Stimulated activated naive B cell treated with anti-CD40 and anti-IgM and Interleukin-4, amounts not matched to agents 10 μg/mL and 1 μg/mL and 100 μg/mL, for 72 hours (primary cell): ENCODE data around the gene INKA1.
"Not testable (repeated sequence)": the region's sequence is repeated elsewhere in the genome, so short reads cannot be mapped to it uniquely, and the experiment has no call there.

ENCODE experiments used
- ATAC-seq, 2 donors: fragments of 150-1000 bp; cut with Tn5 transposase; replicated peaks; 2 replicates each; pipeline ENCODE4 v1.10.0; 2021; ENCODE audit warnings: moderate library complexity in 1 of 2
- DNase-seq: peaks from one replicate; pipeline ENCODE4 v3.0.0; 2021
- H3K27ac Mint-ChIP-seq: one replicate; pipeline ENCODE4 v1.8.0; 2022; ENCODE audit warnings: mild to moderate bottlenecking, mixed read lengths
- H3K27me3 Mint-ChIP-seq, 2 donors: one replicate each; pipeline ENCODE4 v1.8.0; 2022; ENCODE audit warnings: mixed read lengths in 2 of 2
- H3K36me3 Mint-ChIP-seq, 2 donors: one replicate each; pipeline ENCODE4 v1.8.0; 2022; ENCODE audit warnings: mixed read lengths in 2 of 2, mild to moderate bottlenecking in 1 of 2
- H3K4me1 Mint-ChIP-seq, 2 donors: one replicate each; pipeline ENCODE4 v1.8.0; 2022; ENCODE audit warnings: mixed read lengths in 2 of 2, mild to moderate bottlenecking in 1 of 2
- H3K4me3 Mint-ChIP-seq, 2 donors: one replicate each; pipeline ENCODE4 v1.8.0; 2022; ENCODE audit warnings: mild to moderate bottlenecking in 2 of 2, mixed read lengths in 2 of 2, moderate library complexity in 1 of 2
- H3K9me3 Mint-ChIP-seq, 2 donors: one replicate each; pipeline ENCODE4 v1.8.0; 2022; ENCODE audit warnings: mixed read lengths in 2 of 2, mild to moderate bottlenecking in 1 of 2

The INKA1 gene

DNA sequence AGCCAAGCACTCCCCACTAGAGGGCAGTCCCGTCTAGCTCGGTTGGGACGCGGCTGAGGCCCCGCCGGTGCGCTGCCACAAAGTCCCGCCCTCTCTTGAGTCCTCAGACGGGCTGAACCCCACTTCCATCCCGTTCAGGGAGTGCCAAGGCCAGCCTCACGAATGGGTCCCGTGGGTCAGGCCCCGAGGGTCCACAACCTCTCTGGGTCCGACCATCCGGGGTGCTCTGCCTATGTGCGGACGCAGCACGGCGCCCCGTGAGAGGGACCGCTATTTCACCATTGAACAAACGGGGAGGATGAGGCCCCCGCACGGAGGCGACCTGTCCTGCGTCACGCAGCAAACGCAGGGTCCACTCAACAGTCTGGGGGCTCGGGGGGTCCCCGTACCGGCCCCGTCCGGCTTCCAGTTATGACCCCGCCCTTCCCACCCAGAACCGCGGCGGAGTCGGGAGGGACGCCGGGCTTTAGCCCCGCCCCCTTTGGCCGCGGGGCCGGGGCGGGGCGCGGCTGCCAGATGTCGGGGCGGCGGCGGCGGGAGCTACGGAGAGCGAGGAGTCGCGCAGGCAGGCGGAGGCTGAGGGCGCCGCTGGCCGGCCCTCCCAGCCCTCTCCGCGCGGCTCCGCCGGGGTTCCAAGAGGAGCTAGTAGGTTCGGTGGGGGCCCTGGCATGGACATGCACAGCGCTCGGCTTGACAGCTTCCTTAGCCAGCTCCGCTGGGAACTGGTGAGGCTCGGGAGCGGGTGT lies at the start of gene INKA1:
Gene INKA1 (plus strand): TSS at position 543 of the 746 bp plus-strand sequence. CDS start 132 bp downstream, at position 675.
- H3K4me1 Mint-ChIP-seq: peaks cover 44 to 55% of the 10 kb centered on the region in 2 donors
- no peaks in the 10 kb centered on the region for H3K36me3 Mint-ChIP-seq
- peak within 1 kb of the TSS; percentile 84 for H3K4me3 Mint-ChIP-seq

DNA sequence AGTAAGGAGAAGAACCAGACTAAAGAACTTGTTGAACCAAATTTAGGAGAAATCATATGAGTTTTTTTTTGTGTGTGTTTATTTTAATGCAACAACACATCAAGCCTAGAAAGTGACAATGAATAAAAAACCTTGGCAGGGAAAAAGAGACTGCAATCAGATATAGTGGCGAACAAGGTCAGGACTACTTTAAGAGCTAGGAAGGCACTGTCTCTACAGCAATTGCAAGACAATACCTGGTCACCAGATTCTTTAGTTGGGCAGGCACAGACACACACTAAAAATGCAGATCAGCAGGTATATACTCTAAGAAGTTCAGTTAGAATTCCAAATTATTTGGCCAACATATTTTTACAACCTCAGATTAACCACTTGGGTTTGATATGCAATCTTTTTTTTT lies 48.5 kb upstream of the INKA1 start:
- ATAC-seq: no peak
- H3K27me3 Mint-ChIP-seq: no peaks in the 10 kb centered on the region
- peaks cover 15 to 24% of the 10 kb centered on the region in 2 donors for H3K4me1 Mint-ChIP-seq
- H3K36me3 Mint-ChIP-seq: peaks cover 4 to 22% of the 10 kb centered on the region in 2 donors
- no peak overlapping the region for H3K27ac Mint-ChIP-seq
- DNase-seq: no peak
- no peaks in the 10 kb centered on the region for H3K9me3 Mint-ChIP-seq
- no peak overlapping the region for H3K4me3 Mint-ChIP-seq

More for the DNA sequence above, at the start of gene INKA1:
- Mint-ChIP-seq H3K27ac (peak within 1 kb of the TSS; percentile 87), H3K9me3 (no peaks in the 10 kb centered on the region), H3K27me3 (peaks cover 9 to 22% of the 10 kb centered on the region in 2 donors)
- ATAC-seq (peak; percentile 75 to 78), DNase-seq (peak; percentile 78)

DNA sequence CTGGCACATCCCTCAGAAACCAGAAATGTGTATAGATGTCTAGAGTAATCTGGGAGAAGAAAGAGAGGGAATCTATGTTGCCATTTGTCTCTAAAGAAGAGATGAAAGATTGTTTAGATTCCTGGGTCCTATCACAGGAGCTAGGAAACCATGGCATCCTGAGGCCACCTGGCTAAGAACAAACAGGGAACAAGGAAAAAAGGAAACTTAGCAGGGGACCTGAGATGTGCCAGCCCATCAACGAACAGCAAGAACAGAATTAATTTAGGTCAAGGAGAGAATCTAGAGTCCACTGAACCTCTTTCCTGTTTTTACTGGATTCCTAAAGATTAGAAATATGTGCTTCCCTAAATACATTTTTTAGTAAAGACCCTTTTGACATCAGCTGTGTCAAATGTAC lies 47.0 kb upstream of the INKA1 start:
- no peak overlapping the region for H3K27ac Mint-ChIP-seq
- DNase-seq (no peak), ATAC-seq (no peak)
- H3K4me3 Mint-ChIP-seq: no peak overlapping the region
- no peaks in the 10 kb centered on the region for H3K9me3 Mint-ChIP-seq
- H3K4me1 Mint-ChIP-seq: peaks cover 17 to 24% of the 10 kb centered on the region in 2 donors
- H3K27me3 Mint-ChIP-seq: no peaks in the 10 kb centered on the region
- H3K36me3 Mint-ChIP-seq: peaks cover 4 to 17% of the 10 kb centered on the region in 2 donors

DNA sequence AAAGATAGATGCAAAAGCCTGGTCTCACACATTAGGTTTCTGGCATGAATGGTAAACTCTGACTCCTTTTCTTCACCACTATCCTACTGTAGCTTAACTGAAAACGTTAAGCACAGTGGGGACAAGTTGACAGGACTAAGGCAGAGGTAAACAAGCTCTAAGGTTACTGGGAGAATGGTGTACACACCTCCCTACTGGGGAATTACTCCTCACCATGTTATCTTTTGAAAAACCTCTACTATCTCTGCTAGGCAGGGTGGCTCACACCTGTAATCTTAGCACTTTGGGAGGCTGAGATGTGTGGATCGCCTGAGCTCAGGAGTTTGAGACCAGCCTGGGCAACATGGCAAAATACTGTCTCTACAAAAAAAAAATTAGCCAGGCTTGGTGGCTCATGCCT lies 45.9 kb upstream of the INKA1 start:
- peaks cover 4 to 17% of the 10 kb centered on the region in 2 donors for H3K36me3 Mint-ChIP-seq
- no peaks in the 10 kb centered on the region for H3K9me3 Mint-ChIP-seq
- DNase-seq (no peak), ATAC-seq (no peak)
- no peak overlapping the region for H3K4me3 Mint-ChIP-seq
- H3K27me3 Mint-ChIP-seq: no peaks in the 10 kb centered on the region
- no peak overlapping the region for H3K27ac Mint-ChIP-seq
- peaks cover 17 to 24% of the 10 kb centered on the region in 2 donors for H3K4me1 Mint-ChIP-seq

DNA sequence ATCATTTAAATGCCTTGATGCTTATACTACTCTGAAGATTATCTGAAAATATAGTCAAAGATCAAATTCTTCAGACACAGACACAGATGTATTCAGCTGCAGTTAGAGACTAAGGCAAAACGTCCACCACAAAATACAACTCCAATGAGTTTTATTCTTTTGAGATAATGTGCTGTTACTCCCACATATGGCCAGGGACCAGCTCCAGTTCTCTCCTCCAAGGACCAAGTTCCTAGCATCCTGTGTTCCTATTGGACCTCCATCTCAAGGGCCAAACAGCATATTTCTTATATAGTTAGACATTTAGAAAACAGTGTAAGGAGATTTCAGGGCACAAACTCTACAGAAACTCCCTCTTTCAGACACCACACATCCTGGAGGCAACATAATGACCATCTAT lies 43.8 kb upstream of the INKA1 start:
- no peaks in the 10 kb centered on the region for H3K9me3 Mint-ChIP-seq
- H3K36me3 Mint-ChIP-seq: peaks cover 4 to 11% of the 10 kb centered on the region in 2 donors
- no peaks in the 10 kb centered on the region for H3K27me3 Mint-ChIP-seq
- H3K4me3 Mint-ChIP-seq: no peak overlapping the region
- H3K4me1 Mint-ChIP-seq: peaks cover 12 to 18% of the 10 kb centered on the region in 2 donors
- ATAC-seq (no peak), DNase-seq (no peak)
- H3K27ac Mint-ChIP-seq: no peak overlapping the region

DNA sequence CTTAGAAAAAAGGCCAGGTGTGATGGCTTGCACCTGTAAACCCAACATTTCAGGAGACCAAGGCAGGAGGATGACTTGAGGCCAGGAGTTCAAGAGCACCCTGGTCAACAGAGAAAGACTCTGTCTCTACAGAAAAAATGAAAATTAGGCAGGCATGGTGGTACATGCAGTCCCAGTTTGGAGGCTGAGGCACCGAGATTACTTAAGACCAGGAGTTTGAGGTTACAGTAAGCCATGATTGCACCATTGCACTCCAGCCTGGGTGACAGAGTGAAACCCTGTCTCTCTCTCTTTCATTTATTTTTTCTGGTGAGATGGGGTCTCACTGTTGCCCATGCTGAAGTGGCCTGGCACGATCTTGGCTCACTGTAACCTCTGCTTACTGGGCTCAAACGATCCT lies 41.4 kb upstream of the INKA1 start:
- peaks cover 11 to 12% of the 10 kb centered on the region in 2 donors for H3K36me3 Mint-ChIP-seq
- no peaks in the 10 kb centered on the region for H3K9me3 Mint-ChIP-seq
- H3K4me1 Mint-ChIP-seq: peaks cover 4 to 21% of the 10 kb centered on the region in 2 donors
- no peak for ATAC-seq
- no peak for DNase-seq
- no peaks in the 10 kb centered on the region for H3K27me3 Mint-ChIP-seq
- no peak overlapping the region for H3K27ac Mint-ChIP-seq
- H3K4me3 Mint-ChIP-seq: no peak overlapping the region

DNA sequence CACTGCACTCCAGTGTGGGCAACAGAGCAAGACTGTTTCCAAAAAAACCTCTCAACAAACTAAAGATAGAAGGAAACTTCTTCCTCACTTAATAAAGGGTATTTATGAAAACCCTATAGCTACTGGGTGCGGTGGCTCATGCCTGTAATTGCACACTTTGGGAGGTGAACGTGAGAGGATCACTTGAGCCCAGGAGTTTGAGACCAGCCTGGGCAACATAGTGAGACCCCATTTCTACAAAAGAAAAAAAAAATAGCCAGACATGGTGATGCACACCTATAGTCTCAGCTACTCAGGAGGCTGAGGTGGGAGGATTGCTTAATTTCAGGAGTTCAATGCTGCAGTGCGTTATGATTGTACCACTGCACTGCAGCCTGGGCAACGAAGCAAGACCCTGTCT lies 39.1 kb upstream of the INKA1 start:
- DNase-seq (no peak), ATAC-seq (no peak)
- Mint-ChIP-seq H3K27me3 (no peaks in the 10 kb centered on the region), H3K9me3 (no peaks in the 10 kb centered on the region), H3K4me3 (no peak overlapping the region), H3K27ac (no peak overlapping the region), H3K4me1 (peaks cover 4 to 9% of the 10 kb centered on the region in 2 donors), H3K36me3 (peaks cover 9 to 12% of the 10 kb centered on the region in 2 donors)

DNA sequence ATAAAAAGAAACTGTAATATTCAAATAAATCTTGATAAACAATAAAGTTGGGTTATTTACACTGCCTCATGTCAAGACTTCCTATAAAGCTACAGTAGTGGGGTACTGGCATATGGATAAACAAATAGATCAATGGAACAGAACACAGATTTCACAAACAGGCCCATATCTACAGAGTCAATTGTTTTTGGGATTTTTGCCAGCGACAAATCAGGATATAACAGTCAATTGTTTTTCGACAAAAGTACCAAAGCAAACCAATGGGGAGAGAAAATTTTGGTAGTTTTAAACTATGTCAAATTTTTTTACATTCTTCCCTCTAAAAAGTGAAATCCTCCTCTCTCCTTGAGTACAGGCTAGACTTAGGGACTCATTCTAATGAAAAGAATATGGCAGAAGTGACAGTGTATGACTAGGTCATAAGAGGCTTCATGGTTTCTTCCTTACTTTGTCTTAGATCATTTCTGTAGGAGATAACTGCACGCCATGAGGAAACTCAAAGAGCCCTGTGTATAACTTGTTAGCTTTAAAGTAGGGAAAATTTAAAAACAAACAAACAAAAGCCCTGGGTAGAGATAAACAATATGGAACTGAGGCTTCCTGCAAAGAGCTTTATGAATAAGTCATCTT lies 33.7 kb upstream of the INKA1 start:
- peaks cover 10 to 13% of the 10 kb centered on the region in 2 donors for H3K36me3 Mint-ChIP-seq
- DNase-seq (no peak), ATAC-seq (no peak)
- no peaks in the 10 kb centered on the region for H3K9me3 Mint-ChIP-seq
- no peaks in the 10 kb centered on the region for H3K27me3 Mint-ChIP-seq
- H3K27ac Mint-ChIP-seq: no peak overlapping the region
- peaks cover 5 to 19% of the 10 kb centered on the region in 2 donors for H3K4me1 Mint-ChIP-seq
- H3K4me3 Mint-ChIP-seq: no peak overlapping the region

DNA sequence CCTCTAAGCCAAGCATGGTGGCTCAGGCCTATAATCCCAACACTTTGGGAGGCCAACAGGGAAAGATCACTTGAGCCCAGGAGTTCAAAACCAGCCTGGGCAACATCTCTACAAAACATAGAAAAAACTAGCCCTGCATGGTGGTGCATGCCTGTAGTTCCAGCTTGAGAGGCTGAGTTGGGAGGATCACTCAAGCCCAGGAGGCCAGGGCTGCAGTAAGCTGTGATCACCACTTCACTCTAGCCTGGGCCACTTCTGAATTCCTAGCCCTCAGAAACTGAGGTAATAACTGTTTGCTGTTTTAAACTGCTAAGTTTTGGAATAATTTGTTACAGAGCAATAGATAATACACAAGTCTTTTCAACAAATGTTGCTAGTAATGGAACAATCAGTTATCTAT lies 33.1 kb upstream of the INKA1 start:
- ATAC-seq (no peak), DNase-seq (no peak)
- no peak overlapping the region for H3K4me3 Mint-ChIP-seq
- peaks cover 5 to 8% of the 10 kb centered on the region in 2 donors for H3K36me3 Mint-ChIP-seq
- H3K9me3 Mint-ChIP-seq: no peaks in the 10 kb centered on the region
- H3K27ac Mint-ChIP-seq: no peak overlapping the region
- peaks cover 5 to 14% of the 10 kb centered on the region in 2 donors for H3K4me1 Mint-ChIP-seq
- H3K27me3 Mint-ChIP-seq: no peaks in the 10 kb centered on the region

DNA sequence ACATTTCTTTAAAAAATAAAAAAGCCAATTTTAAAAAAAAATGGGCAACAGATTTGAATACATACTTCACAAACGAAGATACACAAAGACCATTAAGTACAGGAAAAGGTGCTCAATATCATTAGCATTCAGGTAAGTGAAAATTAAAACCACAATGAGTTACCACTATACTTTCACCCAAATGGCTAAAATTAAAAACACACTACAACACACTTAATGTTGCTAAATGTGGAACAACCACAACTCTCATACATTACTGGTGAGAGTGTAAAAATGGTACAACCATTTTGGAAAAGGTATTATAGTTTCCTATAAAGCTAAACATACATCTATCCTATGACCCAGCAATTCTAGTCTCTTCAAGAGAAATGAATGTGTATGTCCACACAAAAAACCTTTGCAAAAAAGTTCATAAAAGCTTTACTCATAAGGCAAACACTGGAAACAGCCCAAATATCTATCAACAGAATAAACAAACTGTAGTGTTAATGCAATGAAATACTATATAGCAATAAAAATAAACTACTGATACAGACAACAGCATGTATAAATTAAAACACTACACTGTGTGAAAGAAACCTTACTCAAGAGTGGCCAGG lies 31.6 kb upstream of the INKA1 start:
- Mint-ChIP-seq H3K27ac (no peak overlapping the region), H3K4me1 (peaks cover 8 to 16% of the 10 kb centered on the region in 2 donors), H3K4me3 (no peak overlapping the region), H3K27me3 (no peaks in the 10 kb centered on the region), H3K36me3 (peaks cover 6 to 9% of the 10 kb centered on the region in 2 donors), H3K9me3 (no peaks in the 10 kb centered on the region)
- DNase-seq: no peak
- ATAC-seq: no peak

DNA sequence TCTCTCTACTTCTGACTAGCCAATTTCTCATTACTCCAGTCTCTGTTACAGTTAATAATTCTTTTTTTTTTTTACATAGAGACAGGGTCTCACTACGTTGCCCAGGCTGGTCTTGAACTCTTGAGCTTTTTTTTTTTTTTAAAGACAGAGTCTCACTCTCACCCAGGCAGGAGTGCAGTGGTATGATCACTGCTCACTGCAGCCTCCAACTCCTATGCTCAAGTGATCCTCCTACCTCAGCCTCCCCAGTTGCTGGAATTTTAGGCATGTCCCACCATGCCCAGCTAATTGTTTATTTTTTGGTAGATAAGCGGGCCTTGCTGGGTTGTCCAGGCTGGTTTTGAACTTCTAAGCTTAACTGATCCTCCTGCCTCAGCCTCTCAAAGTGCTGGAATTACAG lies 30.4 kb upstream of the INKA1 start:
- Mint-ChIP-seq H3K9me3 (no peaks in the 10 kb centered on the region), H3K27ac (no peak overlapping the region)
- ATAC-seq: no peak

DNA sequence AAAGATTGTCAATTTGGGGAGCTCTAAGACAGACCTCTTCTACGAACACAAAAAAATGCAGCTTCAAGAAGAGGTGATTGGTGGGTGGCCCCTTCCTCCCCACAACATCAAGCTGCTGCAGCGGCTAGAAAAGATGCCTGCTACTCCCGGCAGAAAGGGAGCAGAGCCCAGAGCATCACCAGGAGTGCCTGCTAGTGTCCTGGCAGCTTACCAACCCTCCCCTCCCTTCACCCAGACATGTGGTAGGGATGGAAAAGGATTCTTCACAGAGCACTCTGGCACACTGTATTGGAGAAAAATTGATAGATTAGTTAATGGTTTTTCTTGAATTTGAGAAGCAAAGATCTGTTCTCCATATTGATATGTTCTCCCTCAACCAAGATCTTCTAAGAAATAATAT lies 27.5 kb upstream of the INKA1 start:
- Mint-ChIP-seq H3K4me1 (peaks cover 14 to 24% of the 10 kb centered on the region in 2 donors), H3K36me3 (peaks cover 13 to 22% of the 10 kb centered on the region in 2 donors), H3K27ac (no peak overlapping the region), H3K27me3 (no peaks in the 10 kb centered on the region), H3K9me3 (no peaks in the 10 kb centered on the region), H3K4me3 (no peak overlapping the region)
- DNase-seq (no peak), ATAC-seq (no peak)

More for the DNA sequence above, 30.4 kb upstream of the INKA1 start:
- Mint-ChIP-seq H3K4me1 (peaks cover 8 to 16% of the 10 kb centered on the region in 2 donors), H3K27me3 (no peaks in the 10 kb centered on the region), H3K36me3 (peaks cover 12% of the 10 kb centered on the region in 2 donors), H3K4me3 (no peak overlapping the region)
- DNase-seq: no peak

DNA sequence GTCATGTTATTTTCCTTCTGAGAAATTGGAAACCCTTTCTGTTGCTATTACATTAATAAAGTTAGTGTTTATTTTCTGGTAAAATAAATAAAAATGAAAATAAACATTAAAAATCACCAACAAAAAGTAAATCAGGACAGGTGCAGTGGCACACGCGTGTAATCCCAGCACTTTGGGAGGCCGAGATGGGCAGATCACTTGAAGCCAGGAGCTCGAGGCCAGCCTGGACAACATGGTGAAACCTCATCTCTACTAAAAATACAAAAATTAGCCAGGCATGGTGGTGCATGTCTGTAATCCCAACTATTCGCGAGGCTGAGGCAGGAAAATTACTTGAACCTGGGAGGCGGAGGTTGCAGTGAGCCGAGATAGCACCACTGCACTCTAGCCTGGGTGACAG lies 27.0 kb upstream of the INKA1 start:
- peaks cover 13 to 22% of the 10 kb centered on the region in 2 donors for H3K36me3 Mint-ChIP-seq
- H3K4me1 Mint-ChIP-seq: peaks cover 15 to 30% of the 10 kb centered on the region in 2 donors
- ATAC-seq, H3K27me3 Mint-ChIP-seq, H3K9me3 Mint-ChIP-seq, DNase-seq, H3K4me3 Mint-ChIP-seq, H3K27ac Mint-ChIP-seq: not testable (repeated sequence)

DNA sequence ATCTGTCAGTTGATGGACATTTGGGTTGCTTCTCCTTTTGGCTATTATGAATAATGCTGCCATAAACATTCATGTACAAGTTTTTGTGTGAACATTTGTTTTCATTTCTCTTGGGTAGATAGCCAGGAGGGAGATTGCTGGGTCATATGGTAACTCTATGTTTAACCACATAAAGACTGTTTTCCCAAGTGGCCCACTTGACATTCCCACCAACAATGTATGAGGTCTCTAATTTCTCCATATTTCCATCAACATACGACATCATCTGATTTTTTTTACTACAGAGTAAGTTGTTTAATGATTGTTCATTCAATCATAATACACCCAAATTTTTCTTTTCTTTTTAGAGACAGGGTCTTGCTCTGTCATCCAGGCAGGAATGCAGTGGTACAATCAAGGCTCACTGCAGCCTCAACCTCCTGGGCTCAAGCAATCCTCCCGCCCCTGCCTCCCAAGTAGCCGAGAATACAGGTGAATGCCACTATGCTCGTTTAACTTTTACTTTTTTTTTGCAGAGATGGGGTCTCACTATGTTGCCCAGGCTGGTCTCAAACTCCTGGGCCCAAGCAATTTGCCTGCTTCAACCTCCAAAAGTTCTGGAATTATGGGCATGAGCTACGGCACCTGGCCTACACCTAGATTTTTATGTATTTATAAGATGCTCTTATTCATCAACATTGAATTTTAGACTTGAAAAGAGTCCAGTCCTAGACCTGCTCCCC lies 23.5 kb upstream of the INKA1 start:
- no peaks in the 10 kb centered on the region for H3K27me3 Mint-ChIP-seq
- ATAC-seq (no peak), DNase-seq (no peak)
- H3K4me3 Mint-ChIP-seq: no peak overlapping the region
- peaks cover 16 to 34% of the 10 kb centered on the region in 2 donors for H3K4me1 Mint-ChIP-seq
- no peaks in the 10 kb centered on the region for H3K9me3 Mint-ChIP-seq
- peak overlapping the region; percentile 65 for H3K27ac Mint-ChIP-seq
- H3K36me3 Mint-ChIP-seq: peaks cover 16 to 26% of the 10 kb centered on the region in 2 donors
